Measurements from ENCODE around the gene INPP5D. TPM values are rescaled to one million over a fixed set of nuclear protein-coding genes. Genes with fewer than 3 reads are reported as not detected.

Gene INPP5D
- total and polyA plus RNA-seq, 2 of the 8 experiments (the other 6 are each of a cell fraction or from before 2014, with no cell fraction given), result 4.5 to 7.1 TPM

DNA sequence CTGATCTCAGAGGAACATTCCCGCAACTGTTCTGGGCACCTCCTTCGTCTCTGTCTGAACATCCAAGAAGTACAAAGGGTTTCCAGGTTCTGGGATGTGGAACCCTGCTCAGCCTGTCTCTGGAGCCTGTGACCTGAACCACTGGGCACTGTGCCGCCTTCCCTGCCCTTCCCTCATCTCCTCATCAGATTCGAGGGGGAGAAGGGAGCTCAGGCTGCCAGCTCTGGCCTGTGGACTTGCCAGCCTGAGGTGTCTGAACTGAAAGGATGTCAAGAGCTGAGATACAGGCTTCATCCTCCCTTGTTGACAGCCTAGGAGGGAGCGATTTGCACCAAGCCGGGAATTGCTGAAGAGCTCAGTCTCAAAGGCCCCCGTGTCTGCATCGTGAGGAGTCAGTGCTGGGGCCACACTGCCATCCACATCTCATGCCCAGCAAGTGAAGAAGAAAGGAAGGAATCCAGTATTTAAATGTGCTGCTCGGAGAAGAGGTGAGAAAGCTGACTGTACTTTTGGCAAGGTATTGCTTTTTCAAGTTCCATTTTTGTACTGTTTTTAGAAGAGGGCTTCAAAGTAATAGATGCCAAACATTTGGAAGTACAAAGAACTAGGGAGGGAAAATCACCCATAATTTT is 15.1 kb upstream of the INPP5D start (continued):
- no peak for TF ChIP-seq EGR1 (IDR thresholded peaks at IDR 0.05; ENCODE audit: borderline replicate concordance, low read depth, low read length)
- TF ChIP-seq YY1 (IDR thresholded peaks at IDR 0.05; ENCODE audit: low read depth, low read length), result no peak

Data from H1 (cell line).